GM19239 (cell line): ENCODE results near the gene ZNF18.

Experiments
- DNase-seq: peaks from one replicate; pipeline ENCODE4 v3.0.0; 2011; ENCODE audit warnings: low spot score; ENCODE audit not compliant: insufficient read length
- FAIRE-seq: peaks from 2 replicates; lab custom pipeline; 2011; peaks lifted over from hg19 to GRCh38; lab: Jason Lieb, UNC

ZNF18 gene

DNA sequence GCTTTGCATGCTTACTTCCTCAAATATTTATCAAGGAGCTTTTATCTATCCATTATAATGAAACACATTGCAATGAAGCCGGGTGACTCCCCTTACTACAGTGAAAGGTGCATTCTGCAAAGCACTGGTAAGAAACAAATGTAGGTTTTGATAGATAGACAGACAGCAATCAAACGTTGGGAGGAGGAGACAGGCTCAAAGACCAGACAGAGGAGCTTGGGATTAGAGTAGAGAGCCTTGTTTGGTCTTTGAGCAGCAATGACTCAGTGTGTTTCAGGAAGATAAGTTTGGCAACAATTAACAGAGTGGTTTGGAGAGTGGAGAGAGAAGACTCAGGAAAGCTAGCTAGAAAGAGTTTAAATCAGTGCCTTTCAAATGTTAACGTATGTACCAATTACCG, 68.8 kb downstream of the ZNF18 start:
- FAIRE-seq (no peak), DNase-seq (no peak)
